ENCODE measurements around the gene ARHGEF2.
A peak's percentile ranks its signal among the peaks of the same experiment; 100 is the strongest.

Gene ARHGEF2

GRCh38 chr1:155942578-155943141 is 35.7 kb downstream of the ARHGEF2 start:
- H3K4me3 ChIP-seq (ENCODE audit: low read depth, low read length) = no peak overlapping the region
- no peak overlapping the region for H3K9ac ChIP-seq (ENCODE audit: low read length)
- H2BK120ac ChIP-seq (ENCODE audit: insufficient read depth, low read length, poor library complexity) = no peak overlapping the region
- no peaks in the 10 kb centered on the region for H3K79me2 ChIP-seq (ENCODE audit: control insufficient read depth, insufficient read depth, low read length, poor library complexity)
- no peak overlapping the region for H2AK5ac ChIP-seq (ENCODE audit: low read length)
- H3K14ac ChIP-seq (ENCODE audit: low read length) = no peak overlapping the region
- no CpG with 5 or more reads among the region's 11 CpGs for WGBS (ENCODE audit: extremely low coverage, insufficient coverage, insufficient read length)
- no peaks in the 10 kb centered on the region for H3K27me3 ChIP-seq (ENCODE audit: insufficient read depth, low read length)
- H3K4me1 ChIP-seq (ENCODE audit: control insufficient read depth in 1 of 2, insufficient read depth in 2 of 2, low read length in 2 of 2) = no peaks in the 10 kb centered on the region
- H3K79me1 ChIP-seq (ENCODE audit: low read length) = no peaks in the 10 kb centered on the region
- H2BK5ac ChIP-seq (ENCODE audit: low read depth, low read length, poor library complexity) = no peak overlapping the region
- H3K23ac ChIP-seq (ENCODE audit: low read length) = no peak overlapping the region
- no peak overlapping the region for H2AFZ ChIP-seq (ENCODE audit: insufficient read depth, low read length, poor library complexity)
- no peak overlapping the region for H4K12ac ChIP-seq (ENCODE audit: low read depth, low read length)
- H2BK12ac ChIP-seq (ENCODE audit: low read length) = no peak overlapping the region
- no peak overlapping the region for H4K91ac ChIP-seq (ENCODE audit: low read depth, low read length)
- H3K18ac ChIP-seq (ENCODE audit: low read length) = no peak overlapping the region
- no peaks in the 10 kb centered on the region for H3K9me3 ChIP-seq (ENCODE audit: insufficient read depth, low read depth, low read length)
- no peak overlapping the region for H3K4ac ChIP-seq (ENCODE audit: low read depth, low read length)
- H4K8ac ChIP-seq (ENCODE audit: low read depth, low read length) = no peak overlapping the region
- no peak overlapping the region for H3K27ac ChIP-seq (ENCODE audit: low read depth, low read length)
- no peak overlapping the region for H3K4me2 ChIP-seq (ENCODE audit: low read length)
- no peak for DNase-seq
- H3K36me3 ChIP-seq (ENCODE audit: control insufficient read depth in 1 of 2, insufficient read depth in 2 of 2, low read length in 2 of 2) = peaks cover 10 to 17% of the 10 kb centered on the region in 2 experiments

- DNase-seq = no peak
- H3K79me1 ChIP-seq (ENCODE audit: low read length) = no peaks in the 10 kb centered on the region
- no peaks in the 10 kb centered on the region for H3K27me3 ChIP-seq (ENCODE audit: insufficient read depth, low read length)
- H4K8ac ChIP-seq (ENCODE audit: low read depth, low read length) = no peak overlapping the region
- H2BK120ac ChIP-seq (ENCODE audit: insufficient read depth, low read length, poor library complexity) = no peak overlapping the region
- H3K4me1 ChIP-seq (ENCODE audit: control insufficient read depth in 1 of 2, insufficient read depth in 2 of 2, low read length in 2 of 2) = no peaks in the 10 kb centered on the region
- H3K79me2 ChIP-seq (ENCODE audit: control insufficient read depth, insufficient read depth, low read length, poor library complexity) = no peaks in the 10 kb centered on the region
- no CpG with 5 or more reads among the region's 29 CpGs for WGBS (ENCODE audit: extremely low coverage, insufficient coverage, insufficient read length)
- H3K18ac ChIP-seq (ENCODE audit: low read length) = no peak overlapping the region
- H3K27ac ChIP-seq (ENCODE audit: low read depth, low read length) = no peak overlapping the region
- H4K12ac ChIP-seq (ENCODE audit: low read depth, low read length) = no peak overlapping the region
- no peak overlapping the region for H3K23ac ChIP-seq (ENCODE audit: low read length)
- H3K9me3 ChIP-seq (ENCODE audit: insufficient read depth, low read depth, low read length) = no peaks in the 10 kb centered on the region
- H3K4me2 ChIP-seq (ENCODE audit: low read length) = no peak overlapping the region
- H4K91ac ChIP-seq (ENCODE audit: low read depth, low read length) = no peak overlapping the region
- H3K14ac ChIP-seq (ENCODE audit: low read length) = no peak overlapping the region
- no peak overlapping the region for H2AK5ac ChIP-seq (ENCODE audit: low read length)
- H2AFZ ChIP-seq (ENCODE audit: insufficient read depth, low read length, poor library complexity) = no peak overlapping the region
- peaks cover 4 to 11% of the 10 kb centered on the region in 2 experiments for H3K36me3 ChIP-seq (ENCODE audit: control insufficient read depth in 1 of 2, insufficient read depth in 2 of 2, low read length in 2 of 2)
- H3K9ac ChIP-seq (ENCODE audit: low read length) = no peak overlapping the region
- no peak overlapping the region for H2BK5ac ChIP-seq (ENCODE audit: low read depth, low read length, poor library complexity)
- no peak overlapping the region for H2BK12ac ChIP-seq (ENCODE audit: low read length)
- H3K4me3 ChIP-seq (ENCODE audit: low read depth, low read length) = no peak overlapping the region
- H3K4ac ChIP-seq (ENCODE audit: low read depth, low read length) = no peak overlapping the region
Measured at GRCh38 chr1:155941845-155942531, 36.4 kb downstream of the ARHGEF2 start.

GRCh38 chr1:155940993-155941844 is 37.1 kb downstream of the ARHGEF2 start, which contains the start of gene RXFP4:
TSS of gene RXFP4 (plus strand) at chr1:155941638. CDS start at chr1:155941710, 72 bp downstream.
- Histone ChIP-seq H3K4me1 (ENCODE audit: control insufficient read depth in 1 of 2, insufficient read depth in 2 of 2, low read length in 2 of 2) (no peaks in the 10 kb centered on the region), H3K23ac (ENCODE audit: low read length) (no peak within 1 kb of the TSS), H2BK5ac (ENCODE audit: low read depth, low read length, poor library complexity) (no peak within 1 kb of the TSS), H4K12ac (ENCODE audit: low read depth, low read length) (no peak within 1 kb of the TSS), H3K4me3 (ENCODE audit: low read depth, low read length) (no peak within 1 kb of the TSS), H3K27ac (ENCODE audit: low read depth, low read length) (no peak within 1 kb of the TSS), H4K8ac (ENCODE audit: low read depth, low read length) (peak within 1 kb of the TSS; percentile 39), H3K4me2 (ENCODE audit: low read length) (no peak within 1 kb of the TSS), H2AFZ (ENCODE audit: insufficient read depth, low read length, poor library complexity) (peak within 1 kb of the TSS; percentile 4), H3K9ac (ENCODE audit: low read length) (peak within 1 kb of the TSS; percentile 12), H2BK120ac (ENCODE audit: insufficient read depth, low read length, poor library complexity) (no peak within 1 kb of the TSS), H3K4ac (ENCODE audit: low read depth, low read length) (no peak within 1 kb of the TSS), H3K9me3 (ENCODE audit: insufficient read depth, low read depth, low read length) (no peaks in the 10 kb centered on the region), H2BK12ac (ENCODE audit: low read length) (no peak within 1 kb of the TSS), H3K18ac (ENCODE audit: low read length) (no peak within 1 kb of the TSS), H2AK5ac (ENCODE audit: low read length) (no peak within 1 kb of the TSS), H3K36me3 (ENCODE audit: control insufficient read depth in 1 of 2, insufficient read depth in 2 of 2, low read length in 2 of 2) (peaks cover 2 to 4% of the 10 kb centered on the region in 2 experiments), H3K14ac (ENCODE audit: low read length) (no peak within 1 kb of the TSS), H3K79me1 (ENCODE audit: low read length) (no peaks in the 10 kb centered on the region), H3K79me2 (ENCODE audit: control insufficient read depth, insufficient read depth, low read length, poor library complexity) (no peaks in the 10 kb centered on the region), H4K91ac (ENCODE audit: low read depth, low read length) (no peak within 1 kb of the TSS), H3K27me3 (ENCODE audit: insufficient read depth, low read length) (no peaks in the 10 kb centered on the region)
- WGBS (ENCODE audit: extremely low coverage, insufficient coverage, insufficient read length) = no CpG with 5 or more reads among the region's 11 CpGs
- no peak for DNase-seq

GRCh38 chr1:155940482-155940992 is 37.8 kb downstream of the ARHGEF2 start:
- Histone ChIP-seq H3K4ac (ENCODE audit: low read depth, low read length) (no peak overlapping the region), H4K8ac (ENCODE audit: low read depth, low read length) (peak overlapping the region; percentile 39), H3K18ac (ENCODE audit: low read length) (no peak overlapping the region), H4K91ac (ENCODE audit: low read depth, low read length) (no peak overlapping the region), H2AK5ac (ENCODE audit: low read length) (no peak overlapping the region), H3K4me2 (ENCODE audit: low read length) (no peak overlapping the region), H3K4me3 (ENCODE audit: low read depth, low read length) (no peak overlapping the region), H3K36me3 (ENCODE audit: control insufficient read depth in 1 of 2, insufficient read depth in 2 of 2, low read length in 2 of 2) (no peaks in the 10 kb centered on the region), H3K4me1 (ENCODE audit: control insufficient read depth in 1 of 2, insufficient read depth in 2 of 2, low read length in 2 of 2) (no peaks in the 10 kb centered on the region), H4K12ac (ENCODE audit: low read depth, low read length) (no peak overlapping the region), H2BK5ac (ENCODE audit: low read depth, low read length, poor library complexity) (no peak overlapping the region), H3K79me2 (ENCODE audit: control insufficient read depth, insufficient read depth, low read length, poor library complexity) (no peaks in the 10 kb centered on the region), H3K27me3 (ENCODE audit: insufficient read depth, low read length) (no peaks in the 10 kb centered on the region), H3K27ac (ENCODE audit: low read depth, low read length) (no peak overlapping the region), H3K23ac (ENCODE audit: low read length) (no peak overlapping the region), H2BK12ac (ENCODE audit: low read length) (no peak overlapping the region), H3K9me3 (ENCODE audit: insufficient read depth, low read depth, low read length) (no peaks in the 10 kb centered on the region), H3K79me1 (ENCODE audit: low read length) (no peaks in the 10 kb centered on the region), H3K14ac (ENCODE audit: low read length) (no peak overlapping the region), H3K9ac (ENCODE audit: low read length) (peak overlapping the region; percentile 12), H2AFZ (ENCODE audit: insufficient read depth, low read length, poor library complexity) (no peak overlapping the region), H2BK120ac (ENCODE audit: insufficient read depth, low read length, poor library complexity) (no peak overlapping the region)
- no CpG with 5 or more reads among the region's 4 CpGs for WGBS (ENCODE audit: extremely low coverage, insufficient coverage, insufficient read length)
- no peak for DNase-seq

All from trophoblast cell (in vitro differentiated cells and primary cell).